Spleen (tissue), 7 donors: ENCODE data around the gene OR13C4.

Experiments used
- CTCF ChIP-seq, 11 experiments: fragments of 200-600 bp in 7 of 11; fragments of 450-650 bp in 4 of 11; sonication (generic) in 4 of 11; IDR thresholded peaks in 8 of 11; conservative IDR thresholded peaks in 3 of 11; 1 replicate in 7 of 11; 2 replicates in 4 of 11; pipeline versions ENCODE4 v1.4.0 to v1.8.0; 2016 to 2021; ENCODE audit warnings: antibody characterized with exemption in 11 of 11, inconsistent platforms in 4 of 11, mild to moderate bottlenecking in 1 of 11
- POLR2A ChIP-seq, 3 donors: fragments of 450-650 bp; IDR thresholded peaks; one replicate each; pipeline ENCODE4 v1.5.1; 2017; ENCODE audit warnings: antibody characterized with exemption in 3 of 3, mild to moderate bottlenecking in 1 of 3
- donor health status: DM: no; HTN: no; CAD: no; lungs with moderate emphysema.
- donor health status: DM: no; HTN: no; CAD: no.
- donor health status: DM: no; HTN: no; CAD: no.

- TF ChIP-seq CTCF (IDR thresholded peaks at IDR 0.05 in 8 of 11, conservative IDR thresholded peaks at IDR 0.05 in 3 of 11), result no peak
- TF ChIP-seq POLR2A (IDR thresholded peaks at IDR 0.05), result no peak
Measured at GRCh38 chr9:104544644-104545043, 17.6 kb upstream of the OR13C4 start.
